ENCODE results near the gene FRAS1. TPM values are rescaled to one million over a fixed set of nuclear protein-coding genes. Genes with fewer than 3 reads are reported as not detected.

The FRAS1 gene
- total RNA-seq, 4 donors from 2014 or later, result 3.1 to 11.4 (median 6.7) TPM

- H3K4me3 ChIP-seq, result no peak overlapping the region
- intact Hi-C loops (cut with DNase I), result no loop called here
- no peaks in the 10 kb centered on the region for H3K36me3 ChIP-seq
- H3K4me1 ChIP-seq, result no peaks in the 10 kb centered on the region
- WGBS, 2 donors, result 85 to 100% methylated on average over 1 of the region's 1 CpG
- H3K9me3 ChIP-seq, result no peaks in the 10 kb centered on the region
- no peaks in the 10 kb centered on the region for H3K27me3 ChIP-seq
- H3K27ac ChIP-seq, result no peak overlapping the region
- no peak for DNase-seq
- TF ChIP-seq POLR2A (IDR thresholded peaks at IDR 0.05) (no peak), CTCF (IDR thresholded peaks at IDR 0.05) (no peak)
Observed at GRCh38 chr4:78039678-78040077, 17.4 kb upstream of the FRAS1 start.

DNA sequence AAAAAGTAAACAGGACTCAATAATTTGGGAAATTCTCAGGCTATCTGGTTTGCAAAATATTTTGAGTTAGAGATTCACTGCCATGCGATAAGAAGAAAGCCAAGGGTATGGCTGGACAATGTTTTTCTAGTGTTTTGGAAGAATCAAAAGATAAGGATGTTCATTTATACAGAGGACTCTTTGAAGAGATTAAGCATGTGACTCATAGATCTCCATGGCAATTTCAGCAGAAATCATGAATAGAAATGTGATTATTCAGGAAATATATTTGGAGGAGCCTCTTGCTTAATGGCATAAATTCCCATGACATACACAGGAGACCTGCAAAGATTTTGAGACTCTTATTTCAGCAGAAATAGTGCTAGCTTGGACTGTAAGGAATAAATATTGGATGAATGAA lies 16.7 kb upstream of the FRAS1 start:
- no peak for DNase-seq
- H3K36me3 ChIP-seq, result no peaks in the 10 kb centered on the region
- intact Hi-C loops (cut with DNase I), result no loop called here
- no peaks in the 10 kb centered on the region for H3K9me3 ChIP-seq
- 66 to 73% methylated on average over 1 of the region's 1 CpG for WGBS, 2 donors
- no peak overlapping the region for H3K4me3 ChIP-seq
- no peaks in the 10 kb centered on the region for H3K27me3 ChIP-seq
- H3K4me1 ChIP-seq, result no peaks in the 10 kb centered on the region
- TF ChIP-seq POLR2A (IDR thresholded peaks at IDR 0.05) (no peak), CTCF (IDR thresholded peaks at IDR 0.05) (no peak)
- H3K27ac ChIP-seq, result no peak overlapping the region

DNA sequence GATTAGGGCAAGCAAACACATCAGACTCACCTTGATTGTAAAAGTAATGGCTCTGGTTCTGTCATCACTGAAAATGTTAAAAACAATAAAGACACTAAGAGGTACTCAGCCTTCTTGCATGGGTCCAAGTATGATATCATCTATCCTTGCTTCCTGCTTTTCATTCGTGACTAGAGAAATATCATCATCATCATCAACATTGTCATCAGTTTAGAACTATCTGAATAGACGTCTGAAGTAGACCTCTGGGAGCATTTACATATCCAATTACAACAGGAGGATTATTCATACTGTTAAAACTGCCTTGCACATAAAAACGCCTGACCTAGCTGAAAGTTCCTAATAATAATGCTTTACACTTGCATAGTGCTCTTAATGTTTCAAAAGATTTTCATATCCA lies 9.8 kb upstream of the FRAS1 start:
- H3K27me3 ChIP-seq, result peaks cover 0 to 19% (median 0%) of the 10 kb centered on the region in 4 donors
- H3K36me3 ChIP-seq, result no peaks in the 10 kb centered on the region
- 54 to 67% methylated on average over 3 of the region's 3 CpGs for WGBS, 2 donors
- no peak for DNase-seq
- H3K4me3 ChIP-seq, result no peak overlapping the region
- no peaks in the 10 kb centered on the region for H3K4me1 ChIP-seq
- H3K27ac ChIP-seq, result no peak overlapping the region
- no peaks in the 10 kb centered on the region for H3K9me3 ChIP-seq
- no peak for TF ChIP-seq CTCF (IDR thresholded peaks at IDR 0.05)
- no peak for TF ChIP-seq POLR2A (IDR thresholded peaks at IDR 0.05)
- intact Hi-C loops (cut with DNase I), result no loop called here

DNA sequence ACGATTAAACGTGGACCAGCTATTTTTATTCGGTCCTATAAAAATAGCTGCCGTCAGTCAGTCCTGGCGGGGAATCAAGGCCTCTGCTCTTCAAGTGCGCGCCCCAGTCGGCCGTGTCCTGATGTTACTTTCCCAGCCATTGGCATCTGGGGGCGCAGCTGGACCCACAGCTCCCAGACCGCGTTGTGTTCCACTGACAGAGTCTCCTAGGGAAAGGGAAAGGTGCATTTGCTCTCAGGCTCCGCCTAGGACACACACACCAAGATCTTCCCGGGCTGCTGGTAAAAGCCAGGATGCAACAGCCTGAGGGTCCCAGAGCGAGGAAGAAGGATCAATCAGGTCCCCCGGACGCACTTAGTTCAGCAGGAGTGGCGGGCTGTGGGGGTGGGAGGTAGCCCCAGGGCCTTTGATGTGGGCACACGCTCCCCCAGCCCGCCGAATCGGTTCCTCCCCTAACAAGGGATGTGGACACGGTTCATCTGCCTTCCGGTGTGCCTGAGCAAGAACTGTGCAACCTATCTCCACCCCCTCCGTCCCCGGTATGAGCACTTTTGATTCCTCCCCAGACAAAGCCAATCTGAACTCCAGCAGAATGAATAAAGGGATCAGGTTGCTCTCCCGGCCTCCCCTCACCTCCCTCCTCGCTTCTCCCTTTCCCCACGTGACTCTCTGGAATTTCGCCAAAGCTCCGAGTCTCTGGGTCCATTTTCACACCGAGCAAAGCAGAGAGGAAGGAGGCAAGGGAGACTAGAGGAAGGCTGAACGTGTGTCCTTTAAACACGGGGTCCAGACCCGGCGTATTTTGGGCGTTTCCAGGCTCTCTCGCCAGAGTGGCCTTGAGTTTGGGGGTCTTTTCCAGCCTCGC lies 626 bp upstream of the FRAS1 start:
- Histone ChIP-seq H3K36me3 (no peaks in the 10 kb centered on the region), H3K27ac (peak overlapping the region; percentile 16 to 88 (median 82)), H3K9me3 (no peaks in the 10 kb centered on the region), H3K27me3 (peaks cover 0 to 59% (median 0%) of the 10 kb centered on the region in 4 donors), H3K4me3 (peak overlapping the region; percentile 53 to 77 (median 67)), H3K4me1 (peaks cover 21 to 45% (median 28%) of the 10 kb centered on the region in 3 donors)
- no peak for TF ChIP-seq POLR2A (IDR thresholded peaks at IDR 0.05)
- TF ChIP-seq CTCF (IDR thresholded peaks at IDR 0.05), result no peak
- WGBS, 2 donors, result 4 to 9% methylated on average over 25 to 28 of the region's 39 CpGs
- DNase-seq, result no peak
- intact Hi-C loops (cut with DNase I), result no loop called here
